ENCODE results near the gene TPSB2. TPM values are rescaled to one million over a fixed set of nuclear protein-coding genes. Genes with fewer than 3 reads are reported as not detected.

TPSB2 gene
- total and polyA plus RNA-seq, 2 experiments from 2014 or later = not detected

DNA sequence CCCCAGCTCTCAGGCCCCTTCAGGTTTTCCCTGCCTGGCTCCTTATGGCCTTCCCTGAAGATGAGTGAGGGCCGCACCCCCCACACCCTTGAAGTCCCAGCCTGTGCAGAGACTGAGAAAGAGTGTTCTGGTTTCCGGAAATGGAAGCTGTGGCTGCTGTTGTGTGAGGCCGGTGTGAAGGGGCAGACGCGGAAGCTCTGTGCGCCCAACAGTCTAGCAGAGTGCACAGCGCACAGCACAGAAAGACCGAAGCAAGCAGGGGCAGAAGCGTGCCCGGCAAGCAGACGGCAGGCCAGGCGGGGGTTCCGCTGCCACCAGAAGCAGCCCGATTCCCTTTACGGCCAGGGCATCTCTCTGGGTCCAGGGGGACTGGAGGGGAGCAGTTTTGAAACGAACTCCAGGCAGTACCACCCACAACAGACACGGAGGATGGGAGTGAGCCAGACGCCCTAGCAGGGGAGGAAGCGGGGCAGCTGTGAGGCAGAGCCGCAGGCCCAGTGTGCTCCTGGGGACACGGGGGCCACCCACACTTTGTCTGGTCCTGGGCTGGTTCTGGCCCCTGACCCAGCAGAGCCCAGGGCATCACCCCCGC is 21.6 kb downstream of the TPSB2 start:
- no peaks in the 10 kb centered on the region for H3K79me2 ChIP-seq (ENCODE audit: insufficient read depth)
- H3K9me2 ChIP-seq (ENCODE audit: insufficient read depth) = no peaks in the 10 kb centered on the region
- H4K20me1 ChIP-seq (ENCODE audit: insufficient read depth) = no peaks in the 10 kb centered on the region
- no peaks in the 10 kb centered on the region for H3K4me1 ChIP-seq (ENCODE audit: insufficient read depth)
- no peak overlapping the region for H3K9ac ChIP-seq
- H3K27me3 ChIP-seq (replicated peaks; ENCODE audit: insufficient read depth) = no peaks in the 10 kb centered on the region
- in situ Hi-C loops (cut with MboI) = no loop called here
- no peaks in the 10 kb centered on the region for H3K9me3 ChIP-seq (ENCODE audit: low read depth)
- DNase-seq = no peak
- H3K27ac ChIP-seq = no peak overlapping the region
- TF ChIP-seq EZH2phosphoT487 (IDR thresholded peaks at IDR 0.05; ENCODE audit: insufficient read depth, low read depth) (no peak), EZH2 (IDR thresholded peaks at IDR 0.05; ENCODE audit: insufficient read depth, poor library complexity, severe bottlenecking) (no peak)
- H3K4me2 ChIP-seq (ENCODE audit: unreplicated experiment) = no peak overlapping the region
- no peaks in the 10 kb centered on the region for H3K36me3 ChIP-seq (ENCODE audit: low read depth)
- 68 to 71% methylated on average over 21 to 22 of the region's 22 CpGs for WGBS, 2 experiments (ENCODE audit: low coverage in 1 of 2, low lambda C conversion rate in 2 of 2, missing lambda C conversion rate in 2 of 2)
- no peak overlapping the region for H3K4me3 ChIP-seq
- no peak overlapping the region for H2AFZ ChIP-seq
- H3F3A ChIP-seq (ENCODE audit: insufficient read depth) = no peaks in the 10 kb centered on the region

GRCh38 chr16:1206786-1207185 is 23.2 kb downstream of the TPSB2 start:
- no peaks in the 10 kb centered on the region for H3K27me3 ChIP-seq (replicated peaks; ENCODE audit: insufficient read depth)
- TF ChIP-seq EZH2phosphoT487 (IDR thresholded peaks at IDR 0.05; ENCODE audit: insufficient read depth, low read depth) = no peak
- TF ChIP-seq EZH2 (IDR thresholded peaks at IDR 0.05; ENCODE audit: insufficient read depth, poor library complexity, severe bottlenecking) = no peak
- H3K4me2 ChIP-seq (ENCODE audit: unreplicated experiment) = no peak overlapping the region
- H2AFZ ChIP-seq = no peak overlapping the region
- no peaks in the 10 kb centered on the region for H3K4me1 ChIP-seq (ENCODE audit: insufficient read depth)
- H3K36me3 ChIP-seq (ENCODE audit: low read depth) = no peaks in the 10 kb centered on the region
- H3K9me3 ChIP-seq (ENCODE audit: low read depth) = no peaks in the 10 kb centered on the region
- H3F3A ChIP-seq (ENCODE audit: insufficient read depth) = no peaks in the 10 kb centered on the region
- no peak for DNase-seq
- no peak overlapping the region for H3K9ac ChIP-seq
- in situ Hi-C loops (cut with MboI) = no loop called here
- H3K27ac ChIP-seq = no peak overlapping the region
- H4K20me1 ChIP-seq (ENCODE audit: insufficient read depth) = no peaks in the 10 kb centered on the region
- H3K4me3 ChIP-seq = no peak overlapping the region
- no peaks in the 10 kb centered on the region for H3K79me2 ChIP-seq (ENCODE audit: insufficient read depth)
- 66 to 81% methylated on average over 11 to 16 of the region's 16 CpGs for WGBS, 2 experiments (ENCODE audit: low coverage in 1 of 2, low lambda C conversion rate in 2 of 2, missing lambda C conversion rate in 2 of 2)
- no peaks in the 10 kb centered on the region for H3K9me2 ChIP-seq (ENCODE audit: insufficient read depth)

DNA sequence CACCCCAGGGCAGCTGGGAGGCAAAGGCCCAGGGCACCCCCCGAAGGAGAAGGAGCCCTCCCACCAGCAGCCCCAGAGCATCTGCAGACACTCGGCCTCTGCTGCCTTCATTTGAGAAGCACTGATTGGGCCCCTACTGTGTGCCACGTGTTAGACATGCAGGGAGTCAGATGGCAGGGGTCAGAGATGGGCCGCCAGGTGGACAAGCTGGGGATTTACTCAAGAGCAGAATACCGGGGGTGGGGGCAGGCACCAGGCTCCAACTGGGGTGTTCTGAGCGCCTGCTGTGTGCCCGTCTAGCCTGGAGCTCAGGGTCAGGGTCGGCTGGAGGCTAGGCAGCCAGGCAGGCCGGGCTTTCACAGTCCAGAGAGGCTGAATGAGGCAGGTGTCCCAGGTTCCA is 23.7 kb downstream of the TPSB2 start:
- Histone ChIP-seq H3F3A (ENCODE audit: insufficient read depth) (no peaks in the 10 kb centered on the region), H2AFZ (no peak overlapping the region), H3K27me3 (replicated peaks; ENCODE audit: insufficient read depth) (no peaks in the 10 kb centered on the region), H3K4me3 (no peak overlapping the region), H3K4me2 (ENCODE audit: unreplicated experiment) (no peak overlapping the region), H3K9me3 (ENCODE audit: low read depth) (no peaks in the 10 kb centered on the region), H3K9ac (no peak overlapping the region), H3K4me1 (ENCODE audit: insufficient read depth) (no peaks in the 10 kb centered on the region), H3K27ac (no peak overlapping the region), H3K9me2 (ENCODE audit: insufficient read depth) (no peaks in the 10 kb centered on the region), H4K20me1 (ENCODE audit: insufficient read depth) (no peaks in the 10 kb centered on the region), H3K79me2 (ENCODE audit: insufficient read depth) (no peaks in the 10 kb centered on the region), H3K36me3 (ENCODE audit: low read depth) (no peaks in the 10 kb centered on the region)
- TF ChIP-seq EZH2phosphoT487 (IDR thresholded peaks at IDR 0.05; ENCODE audit: insufficient read depth, low read depth) (no peak), EZH2 (IDR thresholded peaks at IDR 0.05; ENCODE audit: insufficient read depth, poor library complexity, severe bottlenecking) (no peak)
- in situ Hi-C loops (cut with MboI) = no loop called here
- 43 to 49% methylated on average over 8 to 9 of the region's 9 CpGs for WGBS, 2 experiments (ENCODE audit: low coverage in 1 of 2, low lambda C conversion rate in 2 of 2, missing lambda C conversion rate in 2 of 2)
- no peak for DNase-seq

- Histone ChIP-seq H3K9ac (no peak overlapping the region), H3F3A (ENCODE audit: insufficient read depth) (no peaks in the 10 kb centered on the region), H3K27me3 (replicated peaks; ENCODE audit: insufficient read depth) (no peaks in the 10 kb centered on the region), H4K20me1 (ENCODE audit: insufficient read depth) (no peaks in the 10 kb centered on the region), H3K4me1 (ENCODE audit: insufficient read depth) (no peaks in the 10 kb centered on the region), H3K36me3 (ENCODE audit: low read depth) (no peaks in the 10 kb centered on the region), H3K4me3 (no peak overlapping the region), H3K9me3 (ENCODE audit: low read depth) (no peaks in the 10 kb centered on the region), H3K79me2 (ENCODE audit: insufficient read depth) (no peaks in the 10 kb centered on the region), H2AFZ (no peak overlapping the region), H3K9me2 (ENCODE audit: insufficient read depth) (no peaks in the 10 kb centered on the region), H3K27ac (no peak overlapping the region), H3K4me2 (ENCODE audit: unreplicated experiment) (no peak overlapping the region)
- no peak for DNase-seq
- WGBS, 2 experiments (ENCODE audit: low coverage in 1 of 2, low lambda C conversion rate in 2 of 2, missing lambda C conversion rate in 2 of 2) = 64 to 72% methylated on average over 8 to 15 of the region's 21 CpGs
- TF ChIP-seq EZH2phosphoT487 (IDR thresholded peaks at IDR 0.05; ENCODE audit: insufficient read depth, low read depth) (no peak), EZH2 (IDR thresholded peaks at IDR 0.05; ENCODE audit: insufficient read depth, poor library complexity, severe bottlenecking) (no peak)
- in situ Hi-C loops (cut with MboI) = no loop called here
Measured at GRCh38 chr16:1204933-1205332, 25.1 kb downstream of the TPSB2 start.

DNA sequence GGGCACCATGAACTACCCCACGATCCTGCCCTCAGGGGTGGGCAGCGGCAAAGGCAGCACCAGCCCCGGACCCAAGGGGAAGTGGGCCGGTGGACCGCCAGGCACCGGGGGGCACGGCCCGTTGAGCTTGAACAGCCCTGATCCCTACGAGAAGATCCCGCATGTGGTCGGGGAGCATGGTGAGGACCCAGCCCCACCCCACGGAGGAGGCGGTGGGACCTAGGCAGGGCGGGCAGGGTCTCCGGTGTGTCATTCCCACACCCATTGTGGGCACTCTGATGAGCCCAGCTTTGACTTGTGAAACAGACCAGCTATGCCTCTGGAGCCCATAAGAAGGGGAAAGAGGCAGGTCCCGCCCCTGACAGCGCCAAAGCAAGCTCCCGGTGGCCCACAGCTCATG is 27.7 kb downstream of the TPSB2 start:
- H3K9ac ChIP-seq = no peak overlapping the region
- no peaks in the 10 kb centered on the region for H3F3A ChIP-seq (ENCODE audit: insufficient read depth)
- no peaks in the 10 kb centered on the region for H3K79me2 ChIP-seq (ENCODE audit: insufficient read depth)
- in situ Hi-C loops (cut with MboI) = no loop called here
- no peak overlapping the region for H2AFZ ChIP-seq
- H3K27ac ChIP-seq = no peak overlapping the region
- H3K4me1 ChIP-seq (ENCODE audit: insufficient read depth) = no peaks in the 10 kb centered on the region
- H3K4me3 ChIP-seq = no peak overlapping the region
- H3K9me3 ChIP-seq (ENCODE audit: low read depth) = no peaks in the 10 kb centered on the region
- no peaks in the 10 kb centered on the region for H3K36me3 ChIP-seq (ENCODE audit: low read depth)
- 85 to 87% methylated on average over 14 to 18 of the region's 18 CpGs for WGBS, 2 experiments (ENCODE audit: low coverage in 1 of 2, low lambda C conversion rate in 2 of 2, missing lambda C conversion rate in 2 of 2)
- H4K20me1 ChIP-seq (ENCODE audit: insufficient read depth) = no peaks in the 10 kb centered on the region
- H3K9me2 ChIP-seq (ENCODE audit: insufficient read depth) = no peaks in the 10 kb centered on the region
- TF ChIP-seq EZH2 (IDR thresholded peaks at IDR 0.05; ENCODE audit: insufficient read depth, poor library complexity, severe bottlenecking) = no peak
- DNase-seq = no peak
- no peak overlapping the region for H3K4me2 ChIP-seq (ENCODE audit: unreplicated experiment)
- H3K27me3 ChIP-seq (replicated peaks; ENCODE audit: insufficient read depth) = no peaks in the 10 kb centered on the region

Data from GM23248 (cell line).